Lung microvascular endothelial cell (primary cell): ENCODE data around the gene NPAS3. TPM values are rescaled to one million over a fixed set of nuclear protein-coding genes. Genes with fewer than 3 reads are reported as not detected.

Source experiments
- DNase-seq, 2 donors: peaks; one replicate each; pipeline versions ENCODE4 v3.0.0 to v3.0.0-alpha.2; 2010; ENCODE audit warnings: low read depth in 2 of 2
- total RNA-seq: library from RNA; depleted of rRNA; stranded (reverse); fragments of >200 nt; gene quantifications from 2 replicates; pipeline ENCODE4 v1.2.1, GENCODE V29; 2014

NPAS3 gene
- total RNA-seq, 1 donor from 2014 or later, result 0.20 TPM

DNA sequence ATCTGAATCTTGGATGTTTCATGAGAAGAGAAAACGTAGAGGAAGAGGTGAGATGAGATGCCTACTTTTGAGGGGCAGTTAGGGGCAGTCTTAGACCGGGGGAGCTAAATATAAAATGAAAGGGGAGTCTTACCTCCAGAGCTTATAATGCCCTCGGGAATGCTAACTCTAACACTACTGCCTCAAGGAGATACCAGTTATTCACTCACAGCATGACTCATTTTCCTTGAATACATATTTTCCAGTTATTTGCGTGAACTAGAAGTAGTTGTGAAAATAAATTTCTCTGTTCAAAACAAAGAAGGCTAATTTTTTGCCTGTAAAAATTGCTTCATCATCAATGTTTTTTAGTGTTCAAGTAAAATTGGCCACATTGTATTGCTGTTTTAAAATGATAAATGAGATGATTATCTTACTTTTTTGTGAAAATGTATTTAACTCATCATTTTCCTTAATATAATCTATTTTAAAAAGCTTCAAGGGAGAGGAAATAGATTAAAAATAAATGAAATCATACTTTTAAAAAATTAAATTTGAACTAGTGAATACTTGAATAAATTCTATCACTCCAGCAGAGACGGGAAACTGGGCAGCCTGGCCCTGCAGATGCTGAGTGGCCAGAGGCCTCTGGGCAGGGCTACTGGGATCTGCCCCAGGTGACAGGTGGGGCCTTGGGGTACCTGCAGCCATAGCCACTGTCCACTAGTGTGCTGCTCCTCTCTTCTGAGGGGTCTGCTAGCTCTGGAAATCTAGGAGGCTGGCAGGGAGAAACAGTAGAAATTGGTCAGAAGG is 672.9 kb downstream of the NPAS3 start:
- peak in 1 of 2 donors; percentile 71 for DNase-seq

GRCh38 chr14:33612197-33612505 is 673.5 kb downstream of the NPAS3 start:
- DNase-seq, result no peak

DNA sequence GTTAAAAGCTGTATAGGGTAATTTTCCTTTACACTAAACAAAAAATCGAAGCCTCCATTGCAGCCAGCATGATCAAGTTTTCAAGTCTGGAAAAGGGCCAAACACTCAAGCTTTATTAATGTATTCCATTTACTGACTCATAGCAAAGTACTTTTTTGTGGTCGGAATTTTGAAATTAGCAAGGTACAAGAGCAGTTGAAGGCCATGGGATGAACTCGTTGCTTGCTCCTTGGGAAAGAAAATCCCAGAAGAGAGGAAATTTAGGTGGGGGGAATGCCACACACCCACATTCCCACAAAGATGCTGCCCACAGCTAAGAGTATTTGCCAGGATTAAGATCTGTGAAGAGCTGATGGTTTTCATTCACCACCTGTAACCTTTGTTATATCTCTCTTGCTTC is 678.5 kb downstream of the NPAS3 start:
- DNase-seq, result peak in 1 of 2 donors; percentile 66

GRCh38 chr14:33618361-33619105 is 679.9 kb downstream of the NPAS3 start:
- no peak for DNase-seq

DNA sequence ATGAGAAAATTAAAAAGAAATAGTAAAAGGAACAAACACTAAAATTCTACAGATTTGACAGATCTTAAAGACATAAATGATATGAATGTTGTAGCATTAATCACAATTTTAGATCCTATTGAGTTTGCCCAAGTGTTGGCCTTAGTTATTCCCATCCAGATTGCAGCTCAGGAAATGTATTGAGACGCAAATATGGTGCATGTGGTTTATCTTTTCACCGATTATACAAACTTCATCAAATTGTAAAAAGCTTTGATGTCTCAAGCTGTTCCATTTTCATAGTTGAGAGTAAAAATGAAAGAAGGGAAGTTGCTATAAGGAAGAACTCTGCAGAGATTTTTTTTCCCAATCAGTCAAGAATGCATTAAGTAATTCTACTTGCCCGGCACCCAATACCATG is 683.8 kb downstream of the NPAS3 start:
- no peak for DNase-seq

DNA sequence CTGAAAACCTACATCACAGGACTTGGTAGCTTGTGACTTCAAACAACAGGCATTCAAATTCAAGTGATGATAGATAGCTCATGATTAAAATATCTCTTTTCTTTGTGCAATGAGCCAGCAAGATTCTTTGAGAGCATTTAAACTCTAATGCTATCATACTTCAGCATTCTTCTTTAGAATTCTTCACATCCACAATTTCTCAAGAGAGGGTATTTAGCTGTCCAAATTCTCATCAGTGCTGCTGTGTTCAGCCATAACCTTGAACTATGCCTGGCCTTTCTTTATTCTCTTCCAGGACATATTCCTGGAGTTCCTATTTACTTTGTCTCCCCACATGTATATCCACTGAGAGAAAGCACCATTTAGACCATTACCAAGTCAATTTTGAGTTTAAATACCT is 691.1 kb downstream of the NPAS3 start:
- DNase-seq, result no peak

- DNase-seq, result no peak
These were observed 692.3 kb downstream of the NPAS3 start for GRCh38 chr14:33631021-33631420.

- peak in 1 of 2 donors; percentile 40 for DNase-seq
These were observed 692.8 kb downstream of the NPAS3 start for GRCh38 chr14:33631441-33631840.

- DNase-seq, result no peak
These were observed 696.0 kb downstream of the NPAS3 start for GRCh38 chr14:33634631-33635030.

GRCh38 chr14:33636716-33637115 is 698.0 kb downstream of the NPAS3 start:
- DNase-seq, result no peak

DNA sequence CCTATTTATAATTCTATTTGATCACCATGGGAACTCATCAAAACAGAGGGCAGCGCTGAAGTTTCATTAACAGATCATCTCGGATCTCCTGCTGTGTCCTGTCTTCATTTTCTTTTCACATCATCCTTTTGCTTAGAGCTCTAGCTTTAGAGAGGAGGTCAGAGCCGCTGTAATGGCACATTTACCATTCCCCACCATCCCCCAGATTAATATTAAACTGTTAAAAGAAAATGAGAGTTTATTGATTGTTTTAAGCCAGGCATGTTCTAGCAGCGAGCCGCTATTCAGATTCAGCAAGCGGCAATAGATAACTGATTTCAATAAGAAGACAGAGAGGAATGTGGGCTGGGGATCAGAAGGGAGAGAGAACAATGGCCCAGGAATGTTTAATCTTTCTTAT is 703.4 kb downstream of the NPAS3 start:
- DNase-seq, result no peak

GRCh38 chr14:33642691-33643244 is 704.1 kb downstream of the NPAS3 start:
- no peak for DNase-seq

DNA sequence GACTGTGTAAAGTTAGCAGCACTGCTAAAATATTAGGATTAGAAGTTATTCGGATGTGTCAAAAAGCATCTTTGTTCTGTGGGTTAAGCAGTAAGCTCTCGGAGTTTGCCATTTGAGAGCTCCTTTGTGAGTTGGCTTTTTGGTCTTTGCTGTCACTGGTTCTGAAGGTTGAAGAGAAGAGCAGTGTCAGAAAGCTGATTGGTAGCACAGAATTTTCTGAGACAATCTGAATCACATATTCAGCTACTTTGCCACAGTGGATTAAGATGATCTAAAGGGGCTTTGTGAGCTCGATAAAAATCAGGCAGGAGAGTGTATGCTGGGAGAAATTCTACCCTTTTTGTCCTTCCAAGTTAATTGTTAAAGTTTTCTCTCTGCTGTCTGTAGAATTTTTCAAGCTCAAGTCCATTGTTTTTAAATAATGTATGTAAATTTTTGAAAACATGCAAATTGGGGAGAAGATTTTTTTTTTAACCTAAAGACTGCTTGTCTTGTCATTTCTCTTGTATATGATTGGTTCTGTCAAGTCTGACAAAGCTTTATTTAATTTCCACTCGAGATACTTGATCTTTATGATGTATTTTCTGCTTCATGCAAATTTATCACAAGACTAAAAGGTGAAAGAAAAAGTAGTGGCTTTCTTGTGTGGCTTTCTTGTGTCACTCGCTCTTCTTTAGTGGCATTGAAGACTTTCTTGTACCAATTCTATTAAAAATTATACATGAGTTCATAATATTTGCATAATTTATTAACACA is 704.9 kb downstream of the NPAS3 start:
- DNase-seq, result no peak

GRCh38 chr14:33646692-33647260 is 708.1 kb downstream of the NPAS3 start:
- DNase-seq, result peak in 1 of 2 donors; percentile 59

- DNase-seq, result peak in 1 of 2 donors; percentile 95
These were observed 708.7 kb downstream of the NPAS3 start for GRCh38 chr14:33647385-33647786.

GRCh38 chr14:33650430-33650829 is 711.8 kb downstream of the NPAS3 start:
- no peak for DNase-seq

DNA sequence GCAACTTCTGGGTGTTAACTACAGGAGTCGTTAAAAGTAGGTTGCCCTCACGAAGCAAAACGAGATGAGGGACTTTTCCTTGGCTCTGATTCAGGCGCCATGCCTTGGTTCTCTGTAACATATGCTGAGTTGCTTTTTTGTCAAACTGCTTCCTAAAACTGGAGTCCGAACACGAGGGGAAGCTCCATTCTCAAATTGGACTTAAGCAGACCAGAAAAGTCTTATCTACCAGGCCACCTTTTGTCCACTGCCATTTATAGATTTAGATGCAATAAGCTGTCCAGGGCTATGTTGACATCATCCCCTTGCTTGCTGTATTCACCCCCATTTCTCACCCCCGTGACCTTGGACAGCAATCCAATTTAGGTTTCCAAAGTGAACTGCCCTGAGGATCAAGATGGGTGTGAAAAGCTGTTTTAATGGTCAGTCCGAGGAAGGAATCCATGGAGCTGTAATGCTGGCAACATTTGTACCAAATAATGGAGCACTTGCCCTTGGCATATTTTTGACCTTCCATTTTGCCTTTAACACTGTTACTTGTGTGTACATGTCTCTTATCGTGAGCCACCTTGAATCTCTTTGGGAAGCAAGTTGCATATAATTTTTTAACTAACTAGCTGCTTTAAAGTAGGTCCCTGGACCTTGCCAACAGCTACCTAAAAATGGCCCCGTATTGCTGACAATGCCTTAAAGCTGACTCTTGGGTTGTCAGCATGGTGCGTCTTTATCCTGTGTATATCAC is 714.1 kb downstream of the NPAS3 start:
- DNase-seq, result no peak

GRCh38 chr14:33653308-33653695 is 714.6 kb downstream of the NPAS3 start:
- DNase-seq, result no peak

DNA sequence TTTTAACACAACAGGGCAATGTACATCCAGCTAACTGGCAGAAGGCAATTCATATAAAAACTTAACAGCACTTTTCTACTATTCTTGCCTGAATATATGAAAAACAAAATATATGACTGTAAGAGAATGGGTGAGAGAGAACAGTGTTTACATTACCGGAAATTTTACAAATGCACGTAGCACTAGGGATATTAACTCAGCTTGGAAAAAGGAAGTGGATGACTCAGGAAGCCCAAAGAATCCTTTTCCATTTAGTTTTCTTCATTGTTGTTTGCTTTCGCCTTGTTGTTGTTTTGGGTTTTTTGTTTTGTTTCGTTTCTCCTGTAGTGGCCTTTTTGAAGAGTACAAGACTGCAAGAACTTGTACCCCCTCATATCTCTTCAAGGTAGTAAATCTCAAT is 716.7 kb downstream of the NPAS3 start:
- peak; percentile 75 to 77 for DNase-seq

GRCh38 chr14:33657476-33657875 is 718.8 kb downstream of the NPAS3 start:
- DNase-seq, result peak; percentile 81 to 82

GRCh38 chr14:33660248-33660647 is 721.6 kb downstream of the NPAS3 start:
- no peak for DNase-seq
